ENCODE data around the gene PLA2G3. TPM values are rescaled to one million over a fixed set of nuclear protein-coding genes. Genes with fewer than 3 reads are reported as not detected.

PLA2G3 gene
- total RNA-seq, 1 experiment from 2014 or later: 18.3 TPM

DNA sequence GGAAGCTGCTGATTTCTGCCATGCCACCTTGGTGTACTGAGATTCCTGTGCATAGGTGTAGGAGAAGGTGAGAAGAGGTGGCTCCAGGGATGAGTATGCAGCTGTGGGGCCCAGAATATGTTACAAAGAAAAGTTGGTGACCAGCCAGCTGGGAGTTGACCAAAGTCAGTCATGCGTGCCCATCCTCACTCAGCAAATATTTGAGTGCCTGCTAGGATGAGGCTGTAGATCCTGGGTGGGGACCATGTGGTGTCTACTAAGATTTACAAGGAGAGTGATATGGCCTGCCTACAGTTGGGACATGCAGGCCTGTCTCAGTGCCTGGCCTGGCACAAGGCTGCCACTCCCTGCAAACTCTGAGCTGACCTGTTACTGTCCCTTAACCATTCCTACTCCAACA is 39.0 kb upstream of the PLA2G3 start:
- ChIA-PET POLR2A (no interaction called here), CTCF (no interaction called here)
- H3K4me3 Mint-ChIP-seq: no peak overlapping the region
- peaks cover 15% of the 10 kb centered on the region for H3K36me3 Mint-ChIP-seq
- no peak for TF ChIP-seq NR2C2 (CRISPR knock-in tag; IDR thresholded peaks at IDR 0.05)
- TF ChIP-seq, protein P1, sequence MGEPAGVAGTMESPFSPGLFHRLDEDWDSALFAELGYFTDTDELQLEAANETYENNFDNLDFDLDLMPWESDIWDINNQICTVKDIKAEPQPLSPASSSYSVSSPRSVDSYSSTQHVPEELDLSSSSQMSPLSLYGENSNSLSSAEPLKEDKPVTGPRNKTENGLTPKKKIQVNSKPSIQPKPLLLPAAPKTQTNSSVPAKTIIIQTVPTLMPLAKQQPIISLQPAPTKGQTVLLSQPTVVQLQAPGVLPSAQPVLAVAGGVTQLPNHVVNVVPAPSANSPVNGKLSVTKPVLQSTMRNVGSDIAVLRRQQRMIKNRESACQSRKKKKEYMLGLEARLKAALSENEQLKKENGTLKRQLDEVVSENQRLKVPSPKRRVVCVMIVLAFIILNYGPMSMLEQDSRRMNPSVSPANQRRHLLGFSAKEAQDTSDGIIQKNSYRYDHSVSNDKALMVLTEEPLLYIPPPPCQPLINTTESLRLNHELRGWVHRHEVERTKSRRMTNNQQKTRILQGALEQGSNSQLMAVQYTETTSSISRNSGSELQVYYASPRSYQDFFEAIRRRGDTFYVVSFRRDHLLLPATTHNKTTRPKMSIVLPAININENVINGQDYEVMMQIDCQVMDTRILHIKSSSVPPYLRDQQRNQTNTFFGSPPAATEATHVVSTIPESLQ (CRISPR knock-in tag; IDR thresholded peaks at IDR 0.05): no peak
- peaks cover 5% of the 10 kb centered on the region; the same call in 1 of the 2 replicates for H3K9me3 Mint-ChIP-seq
- H3K4me1 Mint-ChIP-seq: no peaks in the 10 kb centered on the region
- no peak for ATAC-seq
- H3K27me3 Mint-ChIP-seq (ENCODE audit: low read depth): no peaks in the 10 kb centered on the region
- H3K27ac Mint-ChIP-seq: no peak overlapping the region; the same call in 1 of the 2 replicates
- DNase-seq (ENCODE audit: low spot score): no peak

DNA sequence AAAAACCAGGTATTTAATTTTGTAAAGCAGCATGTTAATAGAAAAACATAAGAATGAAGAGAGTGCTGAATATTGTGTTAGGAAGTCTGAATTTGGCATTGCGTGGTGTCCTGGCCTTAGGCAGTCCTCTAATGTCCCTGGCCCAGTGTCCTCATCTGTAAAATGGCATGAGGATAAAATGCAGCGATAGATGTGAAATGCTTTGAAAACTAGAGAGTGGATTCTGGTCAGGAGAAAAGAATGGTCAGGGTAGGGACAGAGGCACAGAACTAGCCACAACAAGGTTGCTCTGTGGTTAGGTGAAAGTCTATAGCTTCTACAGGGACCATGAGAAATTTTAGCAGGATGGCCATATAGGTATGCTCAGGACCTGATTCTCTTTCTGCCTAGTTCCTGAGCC is 38.6 kb upstream of the PLA2G3 start:
- no peak for DNase-seq (ENCODE audit: low spot score)
- TF ChIP-seq HMGXB4 (CRISPR knock-in tag; IDR thresholded peaks at IDR 0.05): no peak
- no peak for TF ChIP-seq MYBL2 (CRISPR knock-in tag; IDR thresholded peaks at IDR 0.05)
- no peak for TF ChIP-seq FOXP1 (CRISPR knock-in tag; IDR thresholded peaks at IDR 0.05; ENCODE audit: borderline replicate concordance)
- TF ChIP-seq, protein P2, sequence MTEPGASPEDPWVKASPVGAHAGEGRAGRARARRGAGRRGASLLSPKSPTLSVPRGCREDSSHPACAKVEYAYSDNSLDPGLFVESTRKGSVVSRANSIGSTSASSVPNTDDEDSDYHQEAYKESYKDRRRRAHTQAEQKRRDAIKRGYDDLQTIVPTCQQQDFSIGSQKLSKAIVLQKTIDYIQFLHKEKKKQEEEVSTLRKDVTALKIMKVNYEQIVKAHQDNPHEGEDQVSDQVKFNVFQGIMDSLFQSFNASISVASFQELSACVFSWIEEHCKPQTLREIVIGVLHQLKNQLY (CRISPR knock-in tag; IDR thresholded peaks at IDR 0.05): no peak
- no peak for TF ChIP-seq NFATC4 (CRISPR knock-in tag; IDR thresholded peaks at IDR 0.05)
- TF ChIP-seq, protein P3, sequence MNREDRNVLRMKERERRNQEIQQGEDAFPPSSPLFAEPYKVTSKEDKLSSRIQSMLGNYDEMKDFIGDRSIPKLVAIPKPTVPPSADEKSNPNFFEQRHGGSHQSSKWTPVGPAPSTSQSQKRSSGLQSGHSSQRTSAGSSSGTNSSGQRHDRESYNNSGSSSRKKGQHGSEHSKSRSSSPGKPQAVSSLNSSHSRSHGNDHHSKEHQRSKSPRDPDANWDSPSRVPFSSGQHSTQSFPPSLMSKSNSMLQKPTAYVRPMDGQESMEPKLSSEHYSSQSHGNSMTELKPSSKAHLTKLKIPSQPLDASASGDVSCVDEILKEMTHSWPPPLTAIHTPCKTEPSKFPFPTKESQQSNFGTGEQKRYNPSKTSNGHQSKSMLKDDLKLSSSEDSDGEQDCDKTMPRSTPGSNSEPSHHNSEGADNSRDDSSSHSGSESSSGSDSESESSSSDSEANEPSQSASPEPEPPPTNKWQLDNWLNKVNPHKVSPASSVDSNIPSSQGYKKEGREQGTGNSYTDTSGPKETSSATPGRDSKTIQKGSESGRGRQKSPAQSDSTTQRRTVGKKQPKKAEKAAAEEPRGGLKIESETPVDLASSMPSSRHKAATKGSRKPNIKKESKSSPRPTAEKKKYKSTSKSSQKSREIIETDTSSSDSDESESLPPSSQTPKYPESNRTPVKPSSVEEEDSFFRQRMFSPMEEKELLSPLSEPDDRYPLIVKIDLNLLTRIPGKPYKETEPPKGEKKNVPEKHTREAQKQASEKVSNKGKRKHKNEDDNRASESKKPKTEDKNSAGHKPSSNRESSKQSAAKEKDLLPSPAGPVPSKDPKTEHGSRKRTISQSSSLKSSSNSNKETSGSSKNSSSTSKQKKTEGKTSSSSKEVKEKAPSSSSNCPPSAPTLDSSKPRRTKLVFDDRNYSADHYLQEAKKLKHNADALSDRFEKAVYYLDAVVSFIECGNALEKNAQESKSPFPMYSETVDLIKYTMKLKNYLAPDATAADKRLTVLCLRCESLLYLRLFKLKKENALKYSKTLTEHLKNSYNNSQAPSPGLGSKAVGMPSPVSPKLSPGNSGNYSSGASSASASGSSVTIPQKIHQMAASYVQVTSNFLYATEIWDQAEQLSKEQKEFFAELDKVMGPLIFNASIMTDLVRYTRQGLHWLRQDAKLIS (CRISPR knock-in tag; IDR thresholded peaks at IDR 0.05; ENCODE audit: borderline replicate concordance): no peak
- no peak for TF ChIP-seq FOXJ3 (CRISPR knock-in tag; IDR thresholded peaks at IDR 0.05; ENCODE audit: borderline replicate concordance)
- TF ChIP-seq KAT7 (CRISPR knock-in tag; IDR thresholded peaks at IDR 0.05; ENCODE audit: borderline replicate concordance): no peak
- TF ChIP-seq TEAD1 (CRISPR knock-in tag; IDR thresholded peaks at IDR 0.05): no peak
- TF ChIP-seq JAZF1 (CRISPR knock-in tag; IDR thresholded peaks at IDR 0.05): no peak
- TF ChIP-seq ELF4 (CRISPR knock-in tag; IDR thresholded peaks at IDR 0.05; ENCODE audit: low read depth): no peak
- TF ChIP-seq, protein P4, sequence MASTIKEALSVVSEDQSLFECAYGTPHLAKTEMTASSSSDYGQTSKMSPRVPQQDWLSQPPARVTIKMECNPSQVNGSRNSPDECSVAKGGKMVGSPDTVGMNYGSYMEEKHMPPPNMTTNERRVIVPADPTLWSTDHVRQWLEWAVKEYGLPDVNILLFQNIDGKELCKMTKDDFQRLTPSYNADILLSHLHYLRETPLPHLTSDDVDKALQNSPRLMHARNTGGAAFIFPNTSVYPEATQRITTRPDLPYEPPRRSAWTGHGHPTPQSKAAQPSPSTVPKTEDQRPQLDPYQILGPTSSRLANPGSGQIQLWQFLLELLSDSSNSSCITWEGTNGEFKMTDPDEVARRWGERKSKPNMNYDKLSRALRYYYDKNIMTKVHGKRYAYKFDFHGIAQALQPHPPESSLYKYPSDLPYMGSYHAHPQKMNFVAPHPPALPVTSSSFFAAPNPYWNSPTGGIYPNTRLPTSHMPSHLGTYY (CRISPR knock-in tag; IDR thresholded peaks at IDR 0.05): no peak
- TF ChIP-seq ATF1 (CRISPR knock-in tag; IDR thresholded peaks at IDR 0.05): no peak
- Mint-ChIP-seq H3K36me3 (peaks cover 12% of the 10 kb centered on the region), H3K4me1 (no peaks in the 10 kb centered on the region), H3K27me3 (ENCODE audit: low read depth) (no peaks in the 10 kb centered on the region), H3K27ac (no peak overlapping the region), H3K4me3 (no peak overlapping the region), H3K9me3 (peaks cover 5% of the 10 kb centered on the region; the same call in 1 of the 2 replicates)
- POLR2A ChIA-PET: no interaction called here
- ATAC-seq: no peak
- CTCF ChIA-PET: no interaction called here

Measured in WTC11 (cell line).